HEK293 (cell line): ENCODE results near the gene ATP6AP2.
A peak's percentile ranks its signal among the peaks of the same experiment; 100 is the strongest.

Source experiments
- CTCF ChIA-PET: fragments of 350-600 bp; formaldehyde crosslinking; extraction: SDS; loops from one replicate; lab custom pipeline; 2021; ENCODE audit warnings: antibody characterized with exemption; lab: Yijun Ruan, JAX
- POLR2A ChIA-PET: fragments of 300-600 bp; formaldehyde crosslinking; extraction: SDS; loops from one replicate; lab custom pipeline; 2020; ENCODE audit warnings: antibody characterized with exemption, inconsistent platforms; lab: Yijun Ruan, JAX
- H3K27ac ChIP-seq: fragments of 200-500 bp; sonication (Bioruptor generic); 2 replicates; pipeline ENCODE4 v1.5.1; 2014; ENCODE audit warnings: low read depth, low read length, control low read depth, inconsistent platforms; ENCODE audit errors: extremely low read depth
- H3K36me3 ChIP-seq, 2 experiments: fragments of 200-500 bp in 1 of 2; sonication (Bioruptor generic) in 1 of 2; 1 replicate in 1 of 2; 2 replicates in 1 of 2; pipeline ENCODE4 v1.5.1; 2014 to 2017; ENCODE audit warnings: inconsistent platforms in 2 of 2, low read length in 2 of 2; ENCODE audit not compliant: control insufficient read depth in 2 of 2, insufficient read depth in 1 of 2
- H3K4me1 ChIP-seq: fragments of 200-500 bp; sonication (Bioruptor generic); 2 replicates; pipeline ENCODE4 v1.5.1; 2014; ENCODE audit warnings: mild to moderate bottlenecking, low read length, inconsistent platforms; ENCODE audit not compliant: control insufficient read depth, insufficient read depth
- H3K4me3 ChIP-seq: 2 replicates; pipeline ENCODE4 v1.5.1; 2011; ENCODE audit warnings: low read depth, mild to moderate bottlenecking, control low read depth, low read length, moderate library complexity
- H3K9me3 ChIP-seq: fragments of 200-500 bp; sonication (Bioruptor generic); 2 replicates; pipeline ENCODE4 v1.5.1; 2014; ENCODE audit warnings: low read depth, low read length, inconsistent platforms; ENCODE audit not compliant: control insufficient read depth, insufficient read depth
- EGR2 ChIP-seq: fragments of 450-650 bp; formaldehyde crosslinking; IDR thresholded peaks from 2 replicates; pipeline ENCODE4 v1.5.1; 2016; ENCODE audit warnings: low read depth, missing biosample characterization, missing genetic modification characterization
- HOXC10 ChIP-seq: sonication (generic); formaldehyde crosslinking; IDR thresholded peaks from 2 replicates; pipeline ENCODE4 v1.8.1; 2023; ENCODE audit warnings: mild to moderate bottlenecking, missing genetic modification reagents
- IKZF3 ChIP-seq: fragments of 450-650 bp; IDR thresholded peaks from 2 replicates; pipeline ENCODE4 v1.5.0; 2018; ENCODE audit warnings: missing biosample characterization, mild to moderate bottlenecking, missing genetic modification characterization, moderate library complexity
- KLF8 ChIP-seq: fragments of 450-650 bp; formaldehyde crosslinking; IDR thresholded peaks from 2 replicates; pipeline ENCODE4 v1.5.1; 2016; ENCODE audit warnings: missing biosample characterization, missing genetic modification characterization
- OSR2 ChIP-seq: fragments of 450-650 bp; formaldehyde crosslinking; IDR thresholded peaks from 2 replicates; pipeline ENCODE4 v1.5.1; 2016; ENCODE audit warnings: missing biosample characterization, missing genetic modification characterization
- PATZ1 ChIP-seq: fragments of 450-650 bp; formaldehyde crosslinking; IDR thresholded peaks from 2 replicates; pipeline ENCODE4 v1.5.1; 2016; ENCODE audit warnings: missing biosample characterization, missing genetic modification characterization
- SCRT1 ChIP-seq: fragments of 450-650 bp; formaldehyde crosslinking; IDR thresholded peaks from 2 replicates; pipeline ENCODE4 v1.5.1; 2016; ENCODE audit warnings: missing biosample characterization, missing genetic modification characterization, borderline replicate concordance
- TCF7L2 ChIP-seq: IDR thresholded peaks from 2 replicates; pipeline ENCODE4 v1.6.1; 2011; ENCODE audit warnings: low read depth, mild to moderate bottlenecking, inconsistent platforms, low read length, moderate library complexity, borderline replicate concordance
- ZNF121 ChIP-seq: fragments of 450-650 bp; formaldehyde crosslinking; IDR thresholded peaks from 2 replicates; pipeline ENCODE4 v1.5.1; 2016; ENCODE audit warnings: missing biosample characterization, missing genetic modification characterization
- ZNF140 ChIP-seq: fragments of 450-650 bp; formaldehyde crosslinking; IDR thresholded peaks from 2 replicates; pipeline ENCODE4 v1.5.1; 2016; ENCODE audit warnings: missing biosample characterization, missing genetic modification characterization
- ZNF148 ChIP-seq: fragments of 450-650 bp; formaldehyde crosslinking; IDR thresholded peaks from 2 replicates; pipeline ENCODE4 v1.5.0; 2017; ENCODE audit warnings: missing biosample characterization, missing genetic modification characterization, borderline replicate concordance
- ZNF274 ChIP-seq, 2 experiments: fragments of 200-500 bp in 1 of 2; fragments of 450-650 bp in 1 of 2; sonication (Bioruptor generic) in 1 of 2; formaldehyde crosslinking in 1 of 2; IDR thresholded peaks; 2 replicates each; pipeline versions ENCODE4 v1.5.1 to v1.6.1; 2014 to 2016; ENCODE audit warnings: borderline replicate concordance in 1 of 2, inconsistent platforms in 1 of 2, low read length in 1 of 2, missing biosample characterization in 1 of 2, missing genetic modification characterization in 1 of 2
- ZNF292 ChIP-seq: fragments of 450-650 bp; formaldehyde crosslinking; IDR thresholded peaks from 2 replicates; pipeline ENCODE4 v1.5.1; 2016; ENCODE audit warnings: low read depth, missing biosample characterization, missing genetic modification characterization, borderline replicate concordance
- ZNF391 ChIP-seq: fragments of 450-650 bp; formaldehyde crosslinking; IDR thresholded peaks from 2 replicates; pipeline ENCODE4 v1.5.1; 2016; ENCODE audit warnings: low read depth, missing biosample characterization, missing genetic modification characterization, borderline replicate concordance
- ZNF426 ChIP-seq: fragments of 450-650 bp; formaldehyde crosslinking; IDR thresholded peaks from 2 replicates; pipeline ENCODE4 v1.5.1; 2017; ENCODE audit warnings: missing biosample characterization, missing genetic modification characterization, mild to moderate bottlenecking, inconsistent platforms, moderate library complexity
- ZNF558 ChIP-seq: fragments of 450-650 bp; formaldehyde crosslinking; IDR thresholded peaks from 2 replicates; pipeline ENCODE4 v1.5.1; 2016; ENCODE audit warnings: missing biosample characterization, missing genetic modification characterization
- ZNF560 ChIP-seq: fragments of 450-650 bp; formaldehyde crosslinking; IDR thresholded peaks from 2 replicates; pipeline ENCODE4 v1.5.1; 2017; ENCODE audit warnings: missing biosample characterization, missing genetic modification characterization, borderline replicate concordance
- ZNF571 ChIP-seq: fragments of 450-650 bp; formaldehyde crosslinking; IDR thresholded peaks from 2 replicates; pipeline ENCODE4 v1.5.0; 2017; ENCODE audit warnings: missing biosample characterization, missing genetic modification characterization
- ZNF580 ChIP-seq: fragments of 450-650 bp; formaldehyde crosslinking; IDR thresholded peaks from 2 replicates; pipeline ENCODE4 v1.5.1; 2016; ENCODE audit warnings: missing biosample characterization, missing genetic modification characterization
- ZNF596 ChIP-seq: fragments of 450-650 bp; IDR thresholded peaks from 2 replicates; pipeline ENCODE4 v1.5.0; 2018; ENCODE audit warnings: missing biosample characterization, mild to moderate bottlenecking, missing genetic modification characterization, moderate library complexity
- ZNF600 ChIP-seq: fragments of 450-650 bp; formaldehyde crosslinking; IDR thresholded peaks from 2 replicates; pipeline ENCODE4 v1.5.1; 2016; ENCODE audit warnings: missing biosample characterization, missing genetic modification characterization
- ZNF692 ChIP-seq: fragments of 450-650 bp; formaldehyde crosslinking; IDR thresholded peaks from 2 replicates; pipeline ENCODE4 v1.5.1; 2016; ENCODE audit warnings: missing biosample characterization, missing genetic modification characterization
- ZNF701 ChIP-seq: fragments of 450-650 bp; formaldehyde crosslinking; IDR thresholded peaks from 2 replicates; pipeline ENCODE4 v1.5.1; 2016; ENCODE audit warnings: missing biosample characterization, missing genetic modification characterization
- ZNF837 ChIP-seq: fragments of 450-650 bp; formaldehyde crosslinking; IDR thresholded peaks from 2 replicates; pipeline ENCODE4 v1.5.1; 2016; ENCODE audit warnings: missing biosample characterization, missing genetic modification characterization
- ZSCAN23 ChIP-seq: fragments of 450-650 bp; formaldehyde crosslinking; IDR thresholded peaks from 2 replicates; pipeline ENCODE4 v1.5.1; 2016; ENCODE audit warnings: missing biosample characterization, missing genetic modification characterization
- ZXDB ChIP-seq: fragments of 450-650 bp; formaldehyde crosslinking; IDR thresholded peaks from 2 replicates; pipeline ENCODE4 v1.5.1; 2016; ENCODE audit warnings: missing biosample characterization, missing genetic modification characterization

The ATP6AP2 gene

GRCh38 chrX:40531056-40531826 lies 49.5 kb upstream of the ATP6AP2 start (continued):
- TF ChIP-seq IKZF3 (tag by site-specific recombination) = peak; percentile 59; the same call in 1 of the 2 replicates
- TF ChIP-seq EGR2 (tag by site-specific recombination) = peak; percentile 45; the same call in 1 of the 2 replicates
- TF ChIP-seq HOXC10 (CRISPR knock-in tag) = peak; percentile 85; the same call in 1 of the 2 replicates
- no peak for TF ChIP-seq ZNF558 (tag by site-specific recombination)
- no peak for TF ChIP-seq ZNF121 (tag by site-specific recombination)
- TF ChIP-seq ZNF600 = no peak
- TF ChIP-seq TCF7L2 = peak; percentile 91
- peak; percentile 94 for TF ChIP-seq ZNF692 (tag by site-specific recombination)
- TF ChIP-seq ZXDB (tag by site-specific recombination) = peak; percentile 65; the same call in 1 of the 2 replicates
- TF ChIP-seq ZNF140 = no peak
- TF ChIP-seq ZNF426 = no peak
- TF ChIP-seq KLF8 = no peak
- no peak for TF ChIP-seq ZNF274 (IDR thresholded peaks at IDR 0.05; ENCODE audit: low read length)
- TF ChIP-seq ZNF274 (tag by site-specific recombination; IDR thresholded peaks at IDR 0.05; ENCODE audit: borderline replicate concordance) = no peak
- TF ChIP-seq, all 188 proteins: peak for 41

GRCh38 chrX:40537310-40537709 lies 43.5 kb upstream of the ATP6AP2 start:
- H3K4me3 ChIP-seq = no peak overlapping the region
- CTCF ChIA-PET = interaction anchor here (0.6 kb wide), 1 partner anchor 402 kb away, joined by 3 read pairs; no protein-coding TSS in a partner anchor
- no peak for TF ChIP-seq ZNF571 (tag by site-specific recombination)
- no peak for TF ChIP-seq ZNF560 (tag by site-specific recombination)
- TF ChIP-seq SCRT1 (tag by site-specific recombination) = no peak
- TF ChIP-seq ZNF391 (tag by site-specific recombination) = no peak
- TF ChIP-seq ZNF596 (tag by site-specific recombination) = no peak
- TF ChIP-seq ZNF701 = no peak
- TF ChIP-seq HOXC10 (CRISPR knock-in tag) = no peak
- no peak for TF ChIP-seq ZNF837 (tag by site-specific recombination)
- TF ChIP-seq OSR2 (tag by site-specific recombination) = no peak
- no peak for TF ChIP-seq ZNF292 (tag by site-specific recombination)
- TF ChIP-seq ZNF580 = no peak
- H3K9me3 ChIP-seq = no peaks in the 10 kb centered on the region
- no peaks in the 10 kb centered on the region for H3K36me3 ChIP-seq
- POLR2A ChIA-PET = no interaction called here
- no peak overlapping the region for H3K27ac ChIP-seq
- H3K4me1 ChIP-seq = peaks cover 4% of the 10 kb centered on the region; the same call in 1 of the 2 replicates

- Histone ChIP-seq H3K27ac (no peak overlapping the region), H3K9me3 (no peaks in the 10 kb centered on the region), H3K36me3 (no peaks in the 10 kb centered on the region), H3K4me3 (no peak overlapping the region), H3K4me1 (peaks cover 4% of the 10 kb centered on the region; the same call in 1 of the 2 replicates)
- ChIA-PET CTCF (interaction anchor here (0.5 to 1.8 kb wide), 7 partner anchors 8 to 360 kb away, joined by 3 to 9 read pairs (median 3); no protein-coding TSS in a partner anchor), POLR2A (no interaction called here)
- no peak for TF ChIP-seq ZNF148
- no peak for TF ChIP-seq PATZ1 (tag by site-specific recombination)
- no peak for TF ChIP-seq ZXDB (tag by site-specific recombination)
- no peak for TF ChIP-seq ZSCAN23 (tag by site-specific recombination)
- TF ChIP-seq ZNF274 (IDR thresholded peaks at IDR 0.05; ENCODE audit: low read length) = no peak
- TF ChIP-seq ZNF274 (tag by site-specific recombination; IDR thresholded peaks at IDR 0.05; ENCODE audit: borderline replicate concordance) = no peak
Observed at GRCh38 chrX:40538406-40538805, 42.4 kb upstream of the ATP6AP2 start.
